PFSK-1 (cell line): ENCODE results near the gene ST3GAL2.

Source experiments
- POLR2AphosphoS5 ChIP-seq: IDR thresholded peaks from 2 replicates; pipeline ENCODE4 v1.6.1; 2012; ENCODE audit warnings: low read depth, mild to moderate bottlenecking, control low read depth, low read length, moderate library complexity
- SIN3A ChIP-seq: IDR thresholded peaks from 2 replicates; pipeline ENCODE4 v1.6.1; 2012; ENCODE audit warnings: mild to moderate bottlenecking, low read length, moderate library complexity, borderline replicate concordance; ENCODE audit not compliant: insufficient read depth
- TAF1 ChIP-seq: IDR thresholded peaks from 2 replicates; pipeline ENCODE4 v1.6.1; 2012; ENCODE audit warnings: low read length, control low read depth, borderline replicate concordance; ENCODE audit not compliant: insufficient read depth
- TF ChIP-seq, protein P1 (sequence below), 2 experiments: IDR thresholded peaks; 2 replicates each; pipeline versions ENCODE4 v1.6.1 to v1.8.0; 2011 to 2012; ENCODE audit warnings: low read depth in 2 of 2, low read length in 2 of 2, control low read depth in 1 of 2, inconsistent platforms in 1 of 2, mild to moderate bottlenecking in 1 of 2, moderate library complexity in 1 of 2; ENCODE audit not compliant: insufficient read depth in 1 of 2

GRCh38 chr16:70454222-70455034 is 15.5 kb upstream of the ST3GAL2 start, which contains the start of gene FCSK:
- TF ChIP-seq, protein P1, sequence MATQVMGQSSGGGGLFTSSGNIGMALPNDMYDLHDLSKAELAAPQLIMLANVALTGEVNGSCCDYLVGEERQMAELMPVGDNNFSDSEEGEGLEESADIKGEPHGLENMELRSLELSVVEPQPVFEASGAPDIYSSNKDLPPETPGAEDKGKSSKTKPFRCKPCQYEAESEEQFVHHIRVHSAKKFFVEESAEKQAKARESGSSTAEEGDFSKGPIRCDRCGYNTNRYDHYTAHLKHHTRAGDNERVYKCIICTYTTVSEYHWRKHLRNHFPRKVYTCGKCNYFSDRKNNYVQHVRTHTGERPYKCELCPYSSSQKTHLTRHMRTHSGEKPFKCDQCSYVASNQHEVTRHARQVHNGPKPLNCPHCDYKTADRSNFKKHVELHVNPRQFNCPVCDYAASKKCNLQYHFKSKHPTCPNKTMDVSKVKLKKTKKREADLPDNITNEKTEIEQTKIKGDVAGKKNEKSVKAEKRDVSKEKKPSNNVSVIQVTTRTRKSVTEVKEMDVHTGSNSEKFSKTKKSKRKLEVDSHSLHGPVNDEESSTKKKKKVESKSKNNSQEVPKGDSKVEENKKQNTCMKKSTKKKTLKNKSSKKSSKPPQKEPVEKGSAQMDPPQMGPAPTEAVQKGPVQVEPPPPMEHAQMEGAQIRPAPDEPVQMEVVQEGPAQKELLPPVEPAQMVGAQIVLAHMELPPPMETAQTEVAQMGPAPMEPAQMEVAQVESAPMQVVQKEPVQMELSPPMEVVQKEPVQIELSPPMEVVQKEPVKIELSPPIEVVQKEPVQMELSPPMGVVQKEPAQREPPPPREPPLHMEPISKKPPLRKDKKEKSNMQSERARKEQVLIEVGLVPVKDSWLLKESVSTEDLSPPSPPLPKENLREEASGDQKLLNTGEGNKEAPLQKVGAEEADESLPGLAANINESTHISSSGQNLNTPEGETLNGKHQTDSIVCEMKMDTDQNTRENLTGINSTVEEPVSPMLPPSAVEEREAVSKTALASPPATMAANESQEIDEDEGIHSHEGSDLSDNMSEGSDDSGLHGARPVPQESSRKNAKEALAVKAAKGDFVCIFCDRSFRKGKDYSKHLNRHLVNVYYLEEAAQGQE (IDR thresholded peaks at IDR 0.05; ENCODE audit: insufficient read depth in 1 of 2, low read depth in 2 of 2, low read length in 2 of 2), result no peak
- TF ChIP-seq POLR2AphosphoS5 (no peak), TAF1 (no peak), SIN3A (no peak)
